Liver (tissue), 9 donors: ENCODE results near the gene COPZ1. TPM values are rescaled to one million over a fixed set of nuclear protein-coding genes. Genes with fewer than 3 reads are reported as not detected.

Source experiments
- DNase-seq: peaks from one replicate; pipeline ENCODE4 v3.0.0-alpha.2; 2017; ENCODE audit warnings: low spot score
- H3K27ac ChIP-seq, 2 donors: one replicate each; pipeline ENCODE4 v1.7.0; 2013; ENCODE audit warnings: inconsistent platforms in 2 of 2, low read length in 2 of 2, control low read depth in 1 of 2, low read depth in 1 of 2, mild to moderate bottlenecking in 1 of 2
- H3K27me3 ChIP-seq, 4 donors: one replicate each; pipeline versions ENCODE4 v1.6.1 to v1.7.0; 2013; ENCODE audit warnings: low read length in 3 of 4, inconsistent platforms in 1 of 4, mild to moderate bottlenecking in 1 of 4, moderate library complexity in 1 of 4; ENCODE audit not compliant: control insufficient read depth in 4 of 4, insufficient read depth in 4 of 4
- H3K36me3 ChIP-seq, 4 donors: one replicate each; pipeline versions ENCODE4 v1.6.1 to v1.7.0; 2013; ENCODE audit warnings: low read length in 3 of 4, mild to moderate bottlenecking in 3 of 4, low read depth in 1 of 4, moderate library complexity in 1 of 4; ENCODE audit not compliant: control insufficient read depth in 4 of 4, insufficient read depth in 3 of 4
- H3K4me1 ChIP-seq, 4 donors: one replicate each; pipeline versions ENCODE4 v1.6.1 to v1.7.0; 2013; ENCODE audit warnings: low read length in 3 of 4, mild to moderate bottlenecking in 3 of 4, moderate library complexity in 1 of 4; ENCODE audit not compliant: control insufficient read depth in 4 of 4, insufficient read depth in 4 of 4
- H3K4me3 ChIP-seq, 3 donors: one replicate each; pipeline versions ENCODE4 v1.6.1 to v1.7.0; 2013; ENCODE audit warnings: low read length in 3 of 3, control low read depth in 1 of 3, low read depth in 1 of 3, mild to moderate bottlenecking in 1 of 3
- H3K9ac ChIP-seq, 2 donors: one replicate each; pipeline ENCODE4 v1.7.0; 2013; ENCODE audit warnings: low read length in 2 of 2, mild to moderate bottlenecking in 2 of 2, moderate library complexity in 2 of 2, control low read depth in 1 of 2, low read depth in 1 of 2
- H3K9me3 ChIP-seq, 4 donors: one replicate each; pipeline versions ENCODE4 v1.6.1 to v1.7.0; 2013; ENCODE audit warnings: low read length in 3 of 4; ENCODE audit not compliant: control insufficient read depth in 4 of 4
- ATF3 ChIP-seq: IDR thresholded peaks from 2 replicates; pipeline ENCODE4 v1.6.1; 2016; ENCODE audit warnings: antibody characterized with exemption
- CTCF ChIP-seq: fragments of 150-350 bp; IDR thresholded peaks from 2 replicates; pipeline ENCODE4 v1.5.1; 2017; ENCODE audit warnings: improper control_type of control experiment, low read depth, low read length; ENCODE audit not compliant: missing input control
- EGR1 ChIP-seq, 2 donors: IDR thresholded peaks; 2 replicates each; pipeline ENCODE4 v1.6.1; 2016 to 2018; ENCODE audit warnings: antibody characterized with exemption in 2 of 2, low read depth in 2 of 2
- FOXA1 ChIP-seq: IDR thresholded peaks from 2 replicates; pipeline ENCODE4 v1.6.1; 2016; ENCODE audit warnings: antibody characterized with exemption
- FOXA2 ChIP-seq: IDR thresholded peaks from 2 replicates; pipeline ENCODE4 v1.6.1; 2016; ENCODE audit warnings: antibody characterized with exemption
- GABPA ChIP-seq, 2 donors: IDR thresholded peaks in 1 of 2; conservative IDR thresholded peaks in 1 of 2; 2 replicates each; pipeline ENCODE4 v1.6.1; 2016; ENCODE audit warnings: antibody characterized with exemption in 2 of 2, mild to moderate bottlenecking in 1 of 2, moderate library complexity in 1 of 2
- HNF4A ChIP-seq, 2 donors: conservative IDR thresholded peaks; 2 replicates each; pipeline ENCODE4 v1.6.1; 2016; ENCODE audit warnings: antibody characterized with exemption in 2 of 2, mild to moderate bottlenecking in 2 of 2
- HNF4G ChIP-seq: IDR thresholded peaks from 2 replicates; pipeline ENCODE4 v1.6.1; 2016; ENCODE audit warnings: antibody characterized with exemption
- JUND ChIP-seq, 2 donors: IDR thresholded peaks; 2 replicates each; pipeline ENCODE4 v1.6.1; 2016; ENCODE audit warnings: antibody characterized with exemption in 2 of 2
- NR2F2 ChIP-seq: IDR thresholded peaks from 2 replicates; pipeline ENCODE4 v1.6.1; 2016; ENCODE audit warnings: antibody characterized with exemption
- RAD21 ChIP-seq, 2 donors: IDR thresholded peaks; 2 replicates each; pipeline ENCODE4 v1.6.1; 2016; ENCODE audit warnings: antibody characterized with exemption in 2 of 2, mild to moderate bottlenecking in 2 of 2
- REST ChIP-seq: IDR thresholded peaks from 2 replicates; pipeline ENCODE4 v1.6.1; 2016; ENCODE audit warnings: antibody characterized with exemption, mild to moderate bottlenecking
- RXRA ChIP-seq, 2 donors: IDR thresholded peaks; 2 replicates each; pipeline ENCODE4 v1.6.1; 2017 to 2018; ENCODE audit warnings: antibody characterized with exemption in 2 of 2, mild to moderate bottlenecking in 1 of 2
- SP1 ChIP-seq: IDR thresholded peaks from 2 replicates; pipeline ENCODE4 v1.6.1; 2018; ENCODE audit warnings: antibody characterized with exemption, mild to moderate bottlenecking
- TAF1 ChIP-seq: conservative IDR thresholded peaks from 2 replicates; pipeline ENCODE4 v1.6.1; 2016; ENCODE audit warnings: antibody characterized with exemption, mild to moderate bottlenecking
- YY1 ChIP-seq: IDR thresholded peaks from 2 replicates; pipeline ENCODE4 v1.6.1; 2016; ENCODE audit warnings: antibody characterized with exemption, mild to moderate bottlenecking
- WGBS: extraction: QIAGEN DNeasy Blood & Tissue Kit; methylation state at CpG from one replicate; pipeline ENCODE4 v1.1.7; 2013; 5-methylcytosine and 5-hydroxymethylcytosine counted together
- polyA plus RNA-seq, 2 donors: library from polyadenylated mRNA; stranded (reverse) in 1 of 2; unstranded in 1 of 2; fragments of 200-250 nt in 1 of 2; fragments of >200 nt in 1 of 2; fragmentation: Nextera tagmentation in 1 of 2; extraction: Ambion mirVana in 1 of 2; gene quantifications; one replicate each; pipeline versions ENCODE4 v1.2.1 to v1.2.3, GENCODE V29; 2013 to 2015
- total RNA-seq, 2 donors: library from RNA; depleted of rRNA; stranded (reverse); fragments of >200 nt; gene quantifications; one replicate each; pipeline ENCODE4 v1.2.3, GENCODE V29; 2014
- TF ChIP-seq, protein P1 (sequence below): IDR thresholded peaks from 2 replicates; pipeline ENCODE4 v1.6.1; 2016; ENCODE audit warnings: antibody characterized with exemption
- TF ChIP-seq, protein P2 (sequence below): IDR thresholded peaks from 2 replicates; pipeline ENCODE4 v1.6.1; 2016; ENCODE audit warnings: antibody characterized with exemption
- donor health status: healthy.
- donor health status: healthy.
- donor health status: healthy.
- donor health status: healthy.
- donor health status: healthy.

The COPZ1 gene
- total and polyA plus RNA-seq, 4 donors: 54.6 to 92.6 (median 79.8) TPM

GRCh38 chr12:54298904-54299303 lies 26.0 kb upstream of the COPZ1 start:
- Histone ChIP-seq H3K4me3 (no peak overlapping the region), H3K27me3 (no peaks in the 10 kb centered on the region), H3K36me3 (no peaks in the 10 kb centered on the region), H3K4me1 (peaks cover 0 to 11% (median 4%) of the 10 kb centered on the region in 4 donors), H3K9me3 (no peaks in the 10 kb centered on the region), H3K9ac (no peak overlapping the region), H3K27ac (no peak overlapping the region)
- TF ChIP-seq, protein P1, sequence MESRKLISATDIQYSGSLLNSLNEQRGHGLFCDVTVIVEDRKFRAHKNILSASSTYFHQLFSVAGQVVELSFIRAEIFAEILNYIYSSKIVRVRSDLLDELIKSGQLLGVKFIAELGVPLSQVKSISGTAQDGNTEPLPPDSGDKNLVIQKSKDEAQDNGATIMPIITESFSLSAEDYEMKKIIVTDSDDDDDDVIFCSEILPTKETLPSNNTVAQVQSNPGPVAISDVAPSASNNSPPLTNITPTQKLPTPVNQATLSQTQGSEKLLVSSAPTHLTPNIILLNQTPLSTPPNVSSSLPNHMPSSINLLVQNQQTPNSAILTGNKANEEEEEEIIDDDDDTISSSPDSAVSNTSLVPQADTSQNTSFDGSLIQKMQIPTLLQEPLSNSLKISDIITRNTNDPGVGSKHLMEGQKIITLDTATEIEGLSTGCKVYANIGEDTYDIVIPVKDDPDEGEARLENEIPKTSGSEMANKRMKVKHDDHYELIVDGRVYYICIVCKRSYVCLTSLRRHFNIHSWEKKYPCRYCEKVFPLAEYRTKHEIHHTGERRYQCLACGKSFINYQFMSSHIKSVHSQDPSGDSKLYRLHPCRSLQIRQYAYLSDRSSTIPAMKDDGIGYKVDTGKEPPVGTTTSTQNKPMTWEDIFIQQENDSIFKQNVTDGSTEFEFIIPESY: no peak
- TF ChIP-seq FOXA1 (no peak), HNF4A (conservative IDR thresholded peaks at IDR 0.05) (no peak), RXRA (IDR thresholded peaks at IDR 0.05) (no peak), SP1 (no peak), YY1 (no peak), EGR1 (IDR thresholded peaks at IDR 0.05; ENCODE audit: low read depth in 2 of 2) (no peak), GABPA (IDR thresholded peaks at IDR 0.05 in 1 of 2, conservative IDR thresholded peaks at IDR 0.05 in 1 of 2) (no peak), ATF3 (no peak), HNF4G (no peak), NR2F2 (no peak), REST (no peak), RAD21 (IDR thresholded peaks at IDR 0.05) (no peak), JUND (IDR thresholded peaks at IDR 0.05) (no peak), FOXA2 (no peak), CTCF (no peak), TAF1 (no peak)
- TF ChIP-seq, protein P2, sequence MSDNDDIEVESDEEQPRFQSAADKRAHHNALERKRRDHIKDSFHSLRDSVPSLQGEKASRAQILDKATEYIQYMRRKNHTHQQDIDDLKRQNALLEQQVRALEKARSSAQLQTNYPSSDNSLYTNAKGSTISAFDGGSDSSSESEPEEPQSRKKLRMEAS: no peak
- DNase-seq: no peak
- WGBS: 91% methylated on average over 5 of the region's 5 CpGs
